ENCODE results near the gene TRDN.

The TRDN gene

DNA sequence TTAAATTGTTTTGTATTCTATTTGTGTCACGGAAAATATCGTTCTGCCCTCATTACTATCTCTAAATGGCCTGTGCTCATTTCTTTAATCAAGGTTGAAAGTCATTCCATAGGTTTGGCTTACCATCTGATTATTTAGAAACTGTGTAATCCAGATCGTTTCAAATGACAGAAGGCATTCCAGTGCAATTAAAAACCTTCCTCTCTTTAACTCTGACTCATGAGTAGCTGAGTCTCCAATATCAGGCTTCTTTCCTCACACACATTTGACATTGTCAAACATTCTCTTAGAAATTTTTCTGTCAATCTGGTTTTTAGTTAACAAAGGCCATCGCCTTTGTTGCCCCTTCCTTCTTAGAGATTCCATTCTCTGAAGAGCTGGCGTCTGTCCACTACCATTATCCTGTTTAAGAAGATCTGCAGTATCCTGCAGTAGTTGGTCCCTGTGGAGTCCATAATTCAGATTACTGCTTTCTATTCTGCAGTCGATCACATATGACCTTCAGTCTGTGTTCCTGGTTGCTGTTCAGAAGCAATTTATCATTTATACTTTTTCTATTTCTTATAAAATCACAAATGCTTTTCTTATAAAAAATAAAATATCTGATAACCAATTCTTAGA lies 3.9 kb upstream of the TRDN start:
- no peak overlapping the region for H3K4me2 ChIP-seq (ENCODE audit: low read length)
- no peaks in the 10 kb centered on the region for H3K9me2 ChIP-seq (ENCODE audit: low read depth, low read length)
- H4K20me1 ChIP-seq (ENCODE audit: insufficient read depth, low read length): no peaks in the 10 kb centered on the region
- no peaks in the 10 kb centered on the region for H3F3A ChIP-seq (ENCODE audit: insufficient read depth, low read length)
- H3K9ac ChIP-seq (ENCODE audit: low read length): no peak overlapping the region
- no peaks in the 10 kb centered on the region for H3K9me3 ChIP-seq (ENCODE audit: low read length)
- H3K36me3 ChIP-seq (ENCODE audit: insufficient read depth, low read length): no peaks in the 10 kb centered on the region
- no peaks in the 10 kb centered on the region for H3K27me3 ChIP-seq (ENCODE audit: insufficient read depth, low read length)
- no peak overlapping the region for H3K27ac ChIP-seq (ENCODE audit: low read depth, low read length, poor library complexity, severe bottlenecking)
- TF ChIP-seq, protein P1, sequence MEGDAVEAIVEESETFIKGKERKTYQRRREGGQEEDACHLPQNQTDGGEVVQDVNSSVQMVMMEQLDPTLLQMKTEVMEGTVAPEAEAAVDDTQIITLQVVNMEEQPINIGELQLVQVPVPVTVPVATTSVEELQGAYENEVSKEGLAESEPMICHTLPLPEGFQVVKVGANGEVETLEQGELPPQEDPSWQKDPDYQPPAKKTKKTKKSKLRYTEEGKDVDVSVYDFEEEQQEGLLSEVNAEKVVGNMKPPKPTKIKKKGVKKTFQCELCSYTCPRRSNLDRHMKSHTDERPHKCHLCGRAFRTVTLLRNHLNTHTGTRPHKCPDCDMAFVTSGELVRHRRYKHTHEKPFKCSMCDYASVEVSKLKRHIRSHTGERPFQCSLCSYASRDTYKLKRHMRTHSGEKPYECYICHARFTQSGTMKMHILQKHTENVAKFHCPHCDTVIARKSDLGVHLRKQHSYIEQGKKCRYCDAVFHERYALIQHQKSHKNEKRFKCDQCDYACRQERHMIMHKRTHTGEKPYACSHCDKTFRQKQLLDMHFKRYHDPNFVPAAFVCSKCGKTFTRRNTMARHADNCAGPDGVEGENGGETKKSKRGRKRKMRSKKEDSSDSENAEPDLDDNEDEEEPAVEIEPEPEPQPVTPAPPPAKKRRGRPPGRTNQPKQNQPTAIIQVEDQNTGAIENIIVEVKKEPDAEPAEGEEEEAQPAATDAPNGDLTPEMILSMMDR (IDR thresholded peaks at IDR 0.05; ENCODE audit: low read length): no peak
- TF ChIP-seq EZH2 (IDR thresholded peaks at IDR 0.05; ENCODE audit: borderline replicate concordance, low read length): no peak
- no peaks in the 10 kb centered on the region for H3K4me1 ChIP-seq (ENCODE audit: insufficient read depth, low read length, severe bottlenecking)
- H3K4me3 ChIP-seq (ENCODE audit: low read depth, low read length, poor library complexity, severe bottlenecking): no peak overlapping the region
- H3K79me2 ChIP-seq (ENCODE audit: insufficient read depth, low read length): no peaks in the 10 kb centered on the region
- H2AFZ ChIP-seq (ENCODE audit: low read length): no peak overlapping the region

DNA sequence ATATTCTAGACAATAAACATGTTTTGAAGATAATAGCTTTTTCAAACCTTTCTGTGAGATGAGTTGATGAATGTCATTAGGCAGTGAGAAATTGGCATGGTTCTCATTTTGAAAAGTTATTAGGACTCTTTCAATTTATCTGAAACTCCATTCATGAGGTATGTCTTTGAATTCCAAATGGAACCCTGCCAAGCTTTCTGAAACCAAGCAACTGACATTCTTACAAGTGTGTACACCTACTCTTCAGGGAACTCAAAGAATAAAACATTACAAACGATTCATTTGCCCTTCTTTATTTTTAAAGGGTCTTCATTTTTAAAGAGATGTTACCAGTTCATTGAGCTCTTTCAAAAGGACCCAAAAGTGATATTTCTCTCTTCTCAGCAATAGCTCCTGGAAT lies 2.1 kb upstream of the TRDN start:
- Histone ChIP-seq H3K27me3 (ENCODE audit: insufficient read depth, low read length) (no peaks in the 10 kb centered on the region), H3K9ac (ENCODE audit: low read length) (no peak overlapping the region), H3K36me3 (ENCODE audit: insufficient read depth, low read length) (no peaks in the 10 kb centered on the region), H3K9me2 (ENCODE audit: low read depth, low read length) (no peaks in the 10 kb centered on the region), H3K4me2 (ENCODE audit: low read length) (no peak overlapping the region), H3K9me3 (ENCODE audit: low read length) (no peaks in the 10 kb centered on the region), H3K27ac (ENCODE audit: low read depth, low read length, poor library complexity, severe bottlenecking) (no peak overlapping the region), H3K79me2 (ENCODE audit: insufficient read depth, low read length) (no peaks in the 10 kb centered on the region), H3F3A (ENCODE audit: insufficient read depth, low read length) (no peaks in the 10 kb centered on the region), H3K4me1 (ENCODE audit: insufficient read depth, low read length, severe bottlenecking) (no peaks in the 10 kb centered on the region), H4K20me1 (ENCODE audit: insufficient read depth, low read length) (no peaks in the 10 kb centered on the region), H3K4me3 (ENCODE audit: low read depth, low read length, poor library complexity, severe bottlenecking) (no peak overlapping the region), H2AFZ (ENCODE audit: low read length) (no peak overlapping the region)
- TF ChIP-seq, protein P1 (IDR thresholded peaks at IDR 0.05; ENCODE audit: low read length): no peak
- no peak for TF ChIP-seq EZH2 (IDR thresholded peaks at IDR 0.05; ENCODE audit: borderline replicate concordance, low read length)

DNA sequence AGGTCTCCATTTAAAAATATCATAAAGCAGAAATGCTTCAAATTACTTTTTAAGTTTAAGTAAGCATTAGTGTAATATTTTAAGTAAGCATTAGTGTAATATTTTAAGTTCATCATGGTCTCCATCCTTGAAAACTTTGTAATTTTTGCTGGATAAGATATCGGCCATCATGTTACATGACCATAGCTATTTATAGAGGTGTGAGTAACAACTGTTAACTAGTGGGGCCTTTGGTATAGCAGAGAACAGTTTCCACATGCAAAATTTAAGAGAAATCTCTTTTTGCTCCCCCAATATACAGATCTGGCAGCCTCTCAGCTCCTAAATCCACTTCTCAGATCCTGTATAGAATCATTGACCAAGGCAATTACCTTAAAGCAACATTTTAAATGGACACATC lies 468 bp downstream of the TRDN start:
- no peak overlapping the region for H3K9ac ChIP-seq (ENCODE audit: low read length)
- no peak overlapping the region for H3K4me2 ChIP-seq (ENCODE audit: low read length)
- no peaks in the 10 kb centered on the region for H3K79me2 ChIP-seq (ENCODE audit: insufficient read depth, low read length)
- no peaks in the 10 kb centered on the region for H3K27me3 ChIP-seq (ENCODE audit: insufficient read depth, low read length)
- H2AFZ ChIP-seq (ENCODE audit: low read length): no peak overlapping the region
- H3K36me3 ChIP-seq (ENCODE audit: insufficient read depth, low read length): no peaks in the 10 kb centered on the region
- no peak for TF ChIP-seq EZH2 (IDR thresholded peaks at IDR 0.05; ENCODE audit: borderline replicate concordance, low read length)
- no peak overlapping the region for H3K4me3 ChIP-seq (ENCODE audit: low read depth, low read length, poor library complexity, severe bottlenecking)
- no peaks in the 10 kb centered on the region for H3F3A ChIP-seq (ENCODE audit: insufficient read depth, low read length)
- H3K9me3 ChIP-seq (ENCODE audit: low read length): no peaks in the 10 kb centered on the region
- no peaks in the 10 kb centered on the region for H4K20me1 ChIP-seq (ENCODE audit: insufficient read depth, low read length)
- H3K9me2 ChIP-seq (ENCODE audit: low read depth, low read length): no peaks in the 10 kb centered on the region
- no peaks in the 10 kb centered on the region for H3K4me1 ChIP-seq (ENCODE audit: insufficient read depth, low read length, severe bottlenecking)
- H3K27ac ChIP-seq (ENCODE audit: low read depth, low read length, poor library complexity, severe bottlenecking): no peak overlapping the region

DNA sequence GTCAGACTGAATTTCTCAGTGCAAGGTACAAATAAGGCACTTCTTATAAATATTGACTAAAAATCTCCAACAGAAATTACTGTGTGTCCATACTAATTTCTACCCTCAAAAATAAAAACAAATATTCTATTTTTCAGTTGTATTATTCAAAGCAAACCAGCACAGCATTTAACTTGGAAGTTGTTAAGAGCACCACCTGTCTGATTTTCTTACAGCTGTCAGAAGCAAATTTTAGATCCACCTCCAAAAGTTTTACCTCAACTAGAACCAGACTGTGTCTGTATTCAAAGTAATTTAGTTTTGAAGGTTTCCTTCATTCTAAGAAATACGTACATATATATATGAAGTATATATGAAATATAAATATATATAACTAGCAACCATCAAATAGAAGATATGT lies 1.2 kb downstream of the TRDN start:
- no peaks in the 10 kb centered on the region for H3K9me2 ChIP-seq (ENCODE audit: low read depth, low read length)
- H3K36me3 ChIP-seq (ENCODE audit: insufficient read depth, low read length): no peaks in the 10 kb centered on the region
- no peaks in the 10 kb centered on the region for H3K79me2 ChIP-seq (ENCODE audit: insufficient read depth, low read length)
- no peaks in the 10 kb centered on the region for H4K20me1 ChIP-seq (ENCODE audit: insufficient read depth, low read length)
- no peak overlapping the region for H3K9ac ChIP-seq (ENCODE audit: low read length)
- no peak overlapping the region for H3K4me3 ChIP-seq (ENCODE audit: low read depth, low read length, poor library complexity, severe bottlenecking)
- TF ChIP-seq, protein P1 (IDR thresholded peaks at IDR 0.05; ENCODE audit: low read length): no peak
- no peak for TF ChIP-seq EZH2 (IDR thresholded peaks at IDR 0.05; ENCODE audit: borderline replicate concordance, low read length)
- H3K27ac ChIP-seq (ENCODE audit: low read depth, low read length, poor library complexity, severe bottlenecking): no peak overlapping the region
- H3K4me1 ChIP-seq (ENCODE audit: insufficient read depth, low read length, severe bottlenecking): no peaks in the 10 kb centered on the region
- no peak overlapping the region for H3K4me2 ChIP-seq (ENCODE audit: low read length)
- no peaks in the 10 kb centered on the region for H3F3A ChIP-seq (ENCODE audit: insufficient read depth, low read length)
- no peak overlapping the region for H2AFZ ChIP-seq (ENCODE audit: low read length)
- H3K9me3 ChIP-seq (ENCODE audit: low read length): no peaks in the 10 kb centered on the region
- H3K27me3 ChIP-seq (ENCODE audit: insufficient read depth, low read length): no peaks in the 10 kb centered on the region
